Thyroid gland (tissue), 4 donors: Measurements from ENCODE around the gene KRT6B. TPM values are rescaled to one million over a fixed set of nuclear protein-coding genes. Genes with fewer than 3 reads are reported as not detected.
"Not testable (repeated sequence)": the region's sequence is repeated elsewhere in the genome, so short reads cannot be mapped to it uniquely, and the experiment has no call there.

Experiments
- DNase-seq, 2 donors: peaks; one replicate each; pipeline ENCODE4 v3.0.0-alpha.2; 2019
- H3K27ac ChIP-seq, 3 donors: fragments of 200-600 bp; sonication (generic); 1 replicate in 2 of 3; 2 replicates in 1 of 3; pipeline ENCODE4 v1.5.1; 2016 to 2019; ENCODE audit warnings: mild to moderate bottlenecking in 1 of 3, moderate library complexity in 1 of 3
- H3K27me3 ChIP-seq: fragments of 200-600 bp; sonication (generic); one replicate; pipeline ENCODE4 v1.5.1; 2019
- H3K36me3 ChIP-seq, 2 donors: fragments of 200-600 bp; sonication (generic); one replicate each; pipeline ENCODE4 v1.5.1; 2016 to 2019
- H3K4me1 ChIP-seq, 2 donors: fragments of 200-600 bp; sonication (generic); one replicate each; pipeline ENCODE4 v1.5.1; 2017 to 2019
- H3K4me3 ChIP-seq, 3 donors: fragments of 200-600 bp; sonication (generic); replicated peaks in 1 of 3; 1 replicate in 2 of 3; 2 replicates in 1 of 3; pipeline ENCODE4 v1.5.1; 2016; ENCODE audit warnings: mild to moderate bottlenecking in 1 of 3
- H3K9me3 ChIP-seq: fragments of 200-600 bp; sonication (generic); one replicate; pipeline ENCODE4 v1.5.1; 2017
- POLR2A ChIP-seq, 2 donors: fragments of 450-650 bp; IDR thresholded peaks; one replicate each; pipeline ENCODE4 v1.6.1; 2017; ENCODE audit warnings: antibody characterized with exemption in 2 of 2, mild to moderate bottlenecking in 2 of 2, moderate library complexity in 1 of 2
- WGBS, 2 donors: methylation state at CpG; one replicate each; pipeline ENCODE4 v1.1.5; 2017; 5-methylcytosine and 5-hydroxymethylcytosine counted together
- intact Hi-C: fragments of 100-400 bp; cut with DNase I; formaldehyde crosslinking; loops from one replicate; pipeline ENCODE4 v1.15.1; 2023
- total RNA-seq, 4 donors: library from RNA; depleted of rRNA; stranded (reverse); fragments of >200 nt; gene quantifications; one replicate each; pipeline ENCODE4 v1.2.3, GENCODE V29; 2016
- TF ChIP-seq, protein P1 (sequence below), 6 experiments: fragments of 200-600 bp in 3 of 6; fragments of 450-650 bp in 3 of 6; sonication (generic) in 3 of 6; IDR thresholded peaks; one replicate each; pipeline ENCODE4 v1.5.1; 2016 to 2019; ENCODE audit warnings: antibody characterized with exemption in 6 of 6, mild to moderate bottlenecking in 2 of 6, inconsistent platforms in 1 of 6, moderate library complexity in 1 of 6

The KRT6B gene
- total RNA-seq, 4 donors from 2014 or later = not detected

DNA sequence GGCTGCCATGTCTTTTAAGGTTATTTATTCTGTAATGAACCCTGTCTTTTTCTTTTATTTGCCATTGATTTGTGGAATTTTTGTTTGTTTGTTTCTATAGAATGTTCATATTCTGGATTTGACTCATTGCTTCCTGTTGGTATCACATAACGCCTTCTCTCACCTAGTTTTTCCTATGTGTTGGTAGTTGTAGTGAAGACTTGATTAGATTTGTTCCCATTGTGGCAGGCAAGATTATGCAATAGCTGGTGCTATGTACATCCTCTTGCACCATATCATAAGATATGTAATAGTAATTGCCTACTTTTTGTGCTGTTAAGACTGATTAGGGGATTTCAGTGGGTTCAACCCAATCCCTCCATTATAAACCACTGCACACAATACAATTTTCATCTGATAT is 3.9 kb upstream of the KRT6B start:
- Histone ChIP-seq H3K27me3 (no peaks in the 10 kb centered on the region), H3K4me1 (no peaks in the 10 kb centered on the region), H3K9me3 (no peaks in the 10 kb centered on the region), H3K36me3 (no peaks in the 10 kb centered on the region), H3K4me3 (no peak overlapping the region), H3K27ac (no peak overlapping the region)
- intact Hi-C loops = no loop called here
- no peak for TF ChIP-seq POLR2A (IDR thresholded peaks at IDR 0.05)
- TF ChIP-seq, protein P1, sequence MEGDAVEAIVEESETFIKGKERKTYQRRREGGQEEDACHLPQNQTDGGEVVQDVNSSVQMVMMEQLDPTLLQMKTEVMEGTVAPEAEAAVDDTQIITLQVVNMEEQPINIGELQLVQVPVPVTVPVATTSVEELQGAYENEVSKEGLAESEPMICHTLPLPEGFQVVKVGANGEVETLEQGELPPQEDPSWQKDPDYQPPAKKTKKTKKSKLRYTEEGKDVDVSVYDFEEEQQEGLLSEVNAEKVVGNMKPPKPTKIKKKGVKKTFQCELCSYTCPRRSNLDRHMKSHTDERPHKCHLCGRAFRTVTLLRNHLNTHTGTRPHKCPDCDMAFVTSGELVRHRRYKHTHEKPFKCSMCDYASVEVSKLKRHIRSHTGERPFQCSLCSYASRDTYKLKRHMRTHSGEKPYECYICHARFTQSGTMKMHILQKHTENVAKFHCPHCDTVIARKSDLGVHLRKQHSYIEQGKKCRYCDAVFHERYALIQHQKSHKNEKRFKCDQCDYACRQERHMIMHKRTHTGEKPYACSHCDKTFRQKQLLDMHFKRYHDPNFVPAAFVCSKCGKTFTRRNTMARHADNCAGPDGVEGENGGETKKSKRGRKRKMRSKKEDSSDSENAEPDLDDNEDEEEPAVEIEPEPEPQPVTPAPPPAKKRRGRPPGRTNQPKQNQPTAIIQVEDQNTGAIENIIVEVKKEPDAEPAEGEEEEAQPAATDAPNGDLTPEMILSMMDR (IDR thresholded peaks at IDR 0.05) = no peak
- WGBS, 2 donors = 88 to 92% methylated on average over 1 of the region's 1 CpG
- no peak for DNase-seq

DNA sequence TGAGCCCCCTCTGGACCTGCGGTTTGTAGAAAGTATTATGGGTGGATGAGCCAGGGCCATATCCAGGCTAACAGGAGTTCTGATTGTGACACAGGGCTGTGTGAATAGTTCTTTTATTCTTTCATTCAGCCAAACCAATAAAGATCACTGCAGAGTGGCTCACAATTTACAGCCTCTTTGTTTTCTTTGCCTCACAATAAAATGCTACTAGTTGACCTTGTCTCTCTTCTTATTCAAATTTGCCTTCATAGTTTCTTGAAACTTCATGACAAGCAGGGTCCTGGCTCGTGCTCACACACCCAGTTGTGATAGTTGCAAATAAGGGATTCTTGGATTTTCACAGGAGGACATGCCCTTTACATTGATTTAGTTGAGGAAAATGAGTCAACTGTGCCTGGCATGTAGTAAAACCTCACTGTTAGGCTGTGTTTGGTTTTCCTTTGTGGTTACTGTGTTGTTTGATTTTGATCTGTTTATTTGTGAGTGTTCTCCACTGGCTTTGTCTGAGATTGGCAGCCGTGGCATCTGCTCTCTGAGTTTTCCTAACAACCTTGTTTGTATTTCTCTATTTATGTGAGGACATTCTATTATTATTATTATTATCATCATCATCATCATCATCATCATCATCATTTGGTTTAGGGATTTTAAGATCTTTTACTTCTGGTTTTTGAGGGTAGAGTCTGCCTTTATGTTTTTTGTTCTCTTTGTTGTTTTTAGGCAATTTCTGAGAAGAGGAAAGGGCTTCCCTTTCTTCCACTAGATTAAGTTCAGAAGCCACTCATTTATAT is 2.7 kb upstream of the KRT6B start:
- H3K4me3 ChIP-seq = no peak overlapping the region
- H3K27ac ChIP-seq = no peak overlapping the region
- H3K27me3 ChIP-seq = no peaks in the 10 kb centered on the region
- intact Hi-C loops = no loop called here
- TF ChIP-seq, protein P1 (IDR thresholded peaks at IDR 0.05) = no peak
- TF ChIP-seq POLR2A (IDR thresholded peaks at IDR 0.05) = no peak
- DNase-seq = no peak
- H3K4me1 ChIP-seq = no peaks in the 10 kb centered on the region
- 72 to 74% methylated on average over 3 of the region's 3 CpGs for WGBS, 2 donors
- H3K36me3 ChIP-seq = no peaks in the 10 kb centered on the region
- H3K9me3 ChIP-seq = no peaks in the 10 kb centered on the region

DNA sequence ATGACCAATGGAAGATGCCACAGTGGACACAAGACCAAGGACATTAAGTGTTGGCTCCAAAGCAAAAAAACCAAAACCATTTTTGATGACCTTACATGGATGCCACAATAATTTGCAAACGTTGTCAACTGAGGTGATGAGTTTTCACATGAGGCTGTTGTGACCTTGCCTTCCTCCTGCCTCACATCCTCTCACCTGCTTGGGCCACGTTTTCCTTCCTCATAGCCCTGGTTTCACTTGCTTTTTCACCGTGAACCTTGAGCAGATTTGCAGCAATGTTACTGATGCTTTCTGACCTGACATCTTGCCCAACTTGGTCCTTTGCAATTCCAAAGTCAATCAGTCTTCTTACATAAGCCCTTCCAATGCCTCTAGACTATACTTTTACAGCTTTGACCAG is 3.7 kb downstream of the KRT6B start:
- H3K4me3 ChIP-seq = no peak overlapping the region
- intact Hi-C loops = no loop called here
- H3K27me3 ChIP-seq = no peaks in the 10 kb centered on the region
- WGBS, 2 donors = 60 to 70% methylated on average over 3 of the region's 3 CpGs
- no peaks in the 10 kb centered on the region for H3K4me1 ChIP-seq
- DNase-seq = no peak
- H3K27ac ChIP-seq = no peak overlapping the region
- no peaks in the 10 kb centered on the region for H3K9me3 ChIP-seq
- no peaks in the 10 kb centered on the region for H3K36me3 ChIP-seq
- TF ChIP-seq POLR2A (IDR thresholded peaks at IDR 0.05) = no peak
- TF ChIP-seq, protein P1 (IDR thresholded peaks at IDR 0.05) = no peak

DNA sequence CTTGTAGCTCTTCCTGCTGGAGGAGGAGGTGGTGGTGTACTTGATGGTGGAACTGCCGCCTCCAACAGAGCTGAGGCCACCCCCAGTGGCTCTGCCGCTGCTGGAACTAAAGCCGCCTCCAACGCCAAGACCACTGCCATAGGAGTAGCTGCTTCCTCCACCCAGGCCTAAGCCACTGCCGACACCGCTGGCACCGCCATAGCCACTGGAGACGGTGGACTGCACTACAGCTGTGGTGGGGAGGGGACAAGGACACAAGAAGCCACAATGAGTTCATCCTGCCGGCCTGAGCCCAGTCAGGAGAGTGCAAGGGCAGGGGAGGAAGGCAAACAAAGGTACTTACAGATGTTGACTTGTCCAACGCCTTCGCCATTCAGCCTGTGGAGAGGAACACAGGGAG is 4.8 kb downstream of the KRT6B start:
- H3K4me3 ChIP-seq, H3K27ac ChIP-seq, H3K27me3 ChIP-seq, H3K4me1 ChIP-seq, H3K9me3 ChIP-seq, intact Hi-C loops, H3K36me3 ChIP-seq, DNase-seq: not testable (repeated sequence)
- 78 to 88% methylated on average over 4 to 9 of the region's 11 CpGs for WGBS, 2 donors

DNA sequence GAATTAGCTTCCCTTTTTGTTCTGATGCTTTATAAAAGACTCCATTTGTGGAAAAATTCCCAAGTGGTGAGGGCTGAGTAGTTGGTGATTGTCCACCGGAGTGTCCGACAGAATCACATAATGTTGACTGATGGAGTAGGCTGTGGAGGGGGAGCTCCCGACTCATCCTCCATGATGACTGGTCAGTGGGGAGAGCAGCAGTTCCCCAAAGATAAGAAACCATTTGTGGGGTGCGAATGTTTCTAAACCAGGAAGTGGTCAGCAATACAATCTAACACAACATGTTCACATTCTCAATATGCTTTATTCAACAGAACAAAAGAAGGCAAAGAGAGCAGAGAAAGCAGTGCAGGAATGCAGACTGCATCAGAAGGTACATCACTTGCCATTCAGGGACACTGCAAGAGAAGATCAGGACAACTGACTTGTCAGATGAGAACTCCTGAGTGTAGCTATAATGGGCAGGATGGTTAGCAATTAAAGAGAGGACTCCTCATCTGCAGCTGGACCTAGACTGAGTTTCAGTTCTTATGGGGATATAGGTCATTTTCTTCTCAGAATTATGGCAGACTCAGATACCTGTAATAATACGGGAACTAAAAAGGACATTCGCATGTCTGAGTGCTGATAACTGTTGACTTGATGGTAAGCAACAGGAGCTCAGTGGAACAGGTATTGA is 5.4 kb downstream of the KRT6B start:
- no peak overlapping the region for H3K27ac ChIP-seq
- intact Hi-C loops = no loop called here
- no peaks in the 10 kb centered on the region for H3K27me3 ChIP-seq
- TF ChIP-seq, protein P1 (IDR thresholded peaks at IDR 0.05) = no peak
- no peak for TF ChIP-seq POLR2A (IDR thresholded peaks at IDR 0.05)
- no peaks in the 10 kb centered on the region for H3K36me3 ChIP-seq
- H3K4me1 ChIP-seq = no peaks in the 10 kb centered on the region
- no peaks in the 10 kb centered on the region for H3K9me3 ChIP-seq
- WGBS, 2 donors = 87 to 89% methylated on average over 6 of the region's 6 CpGs
- DNase-seq = no peak
- no peak overlapping the region for H3K4me3 ChIP-seq
